HG03039 (cell line): Measurements from ENCODE around the gene PLAC8L1.

Experiments
- ATAC-seq: cut with Tn5 transposase; IDR thresholded peaks from one replicate; pipeline ENCODE4 v1.9.1; 2021; ENCODE audit warnings: mild to moderate bottlenecking, moderate library complexity; ENCODE audit not compliant: unreplicated experiment

The PLAC8L1 gene

DNA sequence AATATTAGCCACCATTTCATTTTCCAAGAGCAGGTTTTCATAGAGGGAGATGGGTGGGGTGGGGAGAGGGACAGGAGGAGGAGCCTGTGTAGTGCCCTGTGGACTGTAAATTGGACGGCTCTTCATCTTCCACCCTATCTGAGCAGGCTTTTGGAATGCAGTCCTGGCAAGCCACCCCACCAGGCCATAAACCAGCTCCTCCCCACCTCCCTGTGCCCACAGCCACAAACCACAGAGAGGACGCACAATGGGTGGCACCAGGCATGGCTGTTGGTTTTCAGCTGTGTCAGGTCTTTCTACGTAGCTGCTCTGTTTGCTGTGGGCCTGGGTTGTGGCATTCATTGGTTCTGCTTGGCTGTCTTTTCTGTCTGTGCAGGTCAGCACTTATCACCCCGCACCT is 58.0 kb downstream of the PLAC8L1 start:
- no peak for ATAC-seq

DNA sequence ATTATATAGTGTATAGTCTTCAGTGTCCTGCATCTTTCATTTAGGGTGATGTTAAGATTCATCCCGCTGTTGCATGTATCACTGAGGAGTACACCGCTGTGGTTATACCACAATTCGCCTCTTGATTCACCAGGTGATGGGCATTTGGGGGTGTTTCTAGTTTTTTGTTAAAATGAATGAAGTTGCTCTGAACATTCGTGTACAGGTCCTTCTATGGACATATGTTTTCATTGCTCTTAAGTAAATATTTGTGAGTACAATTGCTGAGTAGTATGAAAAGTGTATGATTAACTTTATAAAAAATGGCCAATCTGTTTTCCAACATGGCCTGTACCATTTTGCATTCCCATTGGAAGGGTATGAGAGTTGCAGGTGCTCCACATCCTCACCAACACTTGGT is 61.7 kb downstream of the PLAC8L1 start:
- no peak for ATAC-seq

DNA sequence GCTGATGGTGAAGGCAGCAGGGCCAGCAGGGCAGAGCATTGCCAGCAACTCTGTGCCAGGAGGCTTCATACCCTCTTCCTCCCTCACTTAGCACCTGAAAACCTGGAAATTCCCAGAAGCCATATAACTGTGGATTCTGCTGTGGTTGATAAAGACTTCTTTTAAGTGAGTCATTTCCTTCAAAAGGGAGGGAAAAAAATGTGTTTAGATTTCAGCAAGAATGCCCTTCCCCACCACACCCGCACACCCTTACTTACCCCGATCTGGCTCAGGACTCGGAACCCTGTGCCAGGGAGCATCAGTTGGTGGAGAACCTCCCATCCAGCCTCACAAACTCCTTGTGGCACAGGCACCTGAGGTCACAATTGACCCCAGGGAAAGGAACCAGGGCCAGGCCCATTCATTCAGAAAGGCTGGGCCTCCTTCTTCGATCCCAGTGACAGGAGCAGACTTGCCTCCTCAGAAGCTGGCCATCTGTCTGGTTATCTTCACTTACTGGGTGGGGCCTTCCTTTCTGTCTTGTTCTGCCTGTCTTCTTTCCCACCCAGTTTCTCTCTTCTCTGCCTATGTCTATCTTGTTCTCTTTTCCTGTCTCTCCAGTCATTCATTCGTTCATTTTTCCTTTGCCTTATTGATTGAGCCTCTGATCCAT is 62.6 kb downstream of the PLAC8L1 start:
- ATAC-seq: no peak

DNA sequence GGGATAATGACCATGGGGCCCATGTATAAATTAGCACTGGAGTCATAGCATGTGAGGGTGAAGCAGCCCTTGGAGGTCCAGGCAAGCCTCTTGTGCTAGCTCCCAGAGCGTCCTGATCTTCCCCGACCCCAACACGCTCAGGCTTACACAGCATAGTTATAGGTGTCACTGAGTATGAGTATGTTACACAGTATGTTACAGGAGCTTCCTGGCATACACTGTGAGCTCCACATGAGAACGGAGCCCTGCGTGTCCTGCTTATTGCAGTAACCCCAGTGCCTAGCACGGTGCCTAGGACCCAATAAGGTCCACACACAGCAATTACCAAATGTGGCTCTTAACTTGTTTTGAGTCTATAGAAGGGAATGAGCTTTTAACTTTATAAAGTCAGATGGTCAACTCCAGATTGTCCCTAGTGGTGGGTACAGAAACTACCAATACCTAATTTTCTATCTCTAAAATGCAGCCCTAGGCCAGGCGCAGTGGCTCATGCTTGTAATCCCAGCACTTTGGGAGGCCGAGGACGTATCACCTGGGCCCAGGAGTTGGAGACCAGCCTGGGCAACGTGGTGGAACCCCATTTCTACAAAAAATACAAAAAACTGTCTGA is 64.1 kb downstream of the PLAC8L1 start:
- ATAC-seq: no peak

DNA sequence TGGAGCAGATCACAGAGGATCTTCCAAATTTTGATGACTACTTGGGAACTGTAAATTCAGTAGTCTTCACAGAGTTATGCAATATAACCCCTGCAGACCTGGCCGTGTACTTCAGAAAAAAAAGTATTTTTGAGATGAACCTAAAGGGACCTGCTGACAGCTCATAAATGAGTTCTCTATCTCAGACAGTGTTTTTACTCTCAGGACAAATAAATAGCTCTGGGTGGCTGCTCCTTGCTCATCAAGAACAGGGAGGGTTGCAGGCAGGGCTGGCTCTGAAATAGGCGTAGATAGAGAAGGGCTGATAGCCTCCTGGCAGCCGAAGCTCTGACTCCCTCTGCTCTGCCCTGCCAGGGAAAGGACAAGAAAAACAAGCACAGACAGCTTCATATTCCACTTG is 64.8 kb downstream of the PLAC8L1 start:
- no peak for ATAC-seq

DNA sequence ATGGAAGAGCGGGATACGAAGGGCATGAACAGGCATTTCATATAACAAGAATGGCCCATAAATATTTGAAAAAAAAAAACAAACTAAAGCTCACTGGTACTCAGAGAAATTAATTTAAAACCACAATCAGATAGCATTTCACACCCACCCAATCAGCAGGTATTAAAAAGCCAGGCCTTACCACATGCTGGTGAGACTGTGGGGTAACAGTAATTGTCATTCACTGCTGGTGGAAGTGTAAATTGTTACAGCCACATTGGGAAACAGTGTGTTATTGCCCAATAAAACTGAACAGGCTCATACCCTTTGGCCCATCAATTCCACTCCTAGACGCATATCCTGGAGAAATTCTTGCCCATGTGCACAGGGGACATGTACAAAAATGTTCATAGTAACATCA is 66.0 kb downstream of the PLAC8L1 start:
- no peak for ATAC-seq

DNA sequence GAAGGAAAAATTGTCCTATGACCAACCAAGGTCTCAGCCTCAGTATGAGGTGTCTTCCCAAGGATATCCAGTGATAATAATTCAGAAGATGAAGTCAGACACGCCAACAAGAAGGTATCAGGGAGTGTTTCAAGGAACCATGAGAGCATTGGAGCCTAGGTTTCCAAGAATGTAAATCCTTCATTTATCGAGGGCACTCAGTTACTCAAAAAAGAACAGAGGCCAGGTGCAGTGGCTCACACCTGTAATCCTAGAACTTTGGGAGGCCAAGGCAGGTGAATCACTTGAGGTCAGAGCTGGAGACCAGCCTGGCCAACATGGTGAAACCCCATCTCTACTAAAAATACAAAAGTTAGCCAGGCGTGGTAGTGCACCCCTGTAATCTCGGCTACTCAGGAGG is 70.8 kb downstream of the PLAC8L1 start:
- ATAC-seq: no peak
